NCI-H1436 treated with DMSO at 0.1 percent for 48 hours (cell line): ENCODE measurements around the gene RRN3.
"Not testable (repeated sequence)": the region's sequence is repeated elsewhere in the genome, so short reads cannot be mapped to it uniquely, and the experiment has no call there.

Experiments
- DNase-seq: peaks from one replicate; lab custom pipeline; 2025; lab: John Stamatoyannopoulos, UW

The RRN3 gene

DNA sequence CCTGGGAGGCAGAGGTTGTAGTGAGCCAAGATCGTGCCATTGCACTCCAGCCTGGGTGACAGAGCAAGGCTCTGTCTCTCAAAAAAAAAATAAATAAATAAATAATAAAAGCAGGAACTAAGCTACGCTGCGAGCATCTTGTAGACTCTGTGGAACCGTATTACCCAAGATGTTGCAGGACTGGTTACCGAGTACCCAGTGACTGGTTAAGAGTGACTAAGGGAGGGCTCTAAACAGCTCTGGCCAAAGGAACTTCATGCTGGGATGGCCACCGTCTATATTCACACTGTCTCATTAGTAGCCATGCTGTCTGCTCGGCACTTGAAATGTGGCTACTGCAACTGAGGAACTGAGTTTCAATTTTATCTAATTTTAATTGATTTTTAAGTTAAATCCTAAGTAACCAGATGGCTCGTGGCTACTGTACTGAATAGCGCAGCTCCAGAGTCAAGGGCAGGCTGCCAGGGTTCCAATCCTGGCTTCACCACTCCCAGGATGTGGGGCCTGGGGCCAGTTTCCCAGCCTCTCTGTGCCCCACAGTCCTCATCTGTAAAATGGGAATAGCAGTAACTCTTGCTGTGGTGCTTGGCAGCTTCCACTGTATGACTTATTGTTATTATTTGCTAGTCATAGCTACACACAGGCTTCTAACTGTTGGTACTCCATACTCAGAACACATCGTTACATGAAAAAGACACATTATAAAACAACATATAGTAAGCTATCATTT, 41.2 kb downstream of the RRN3 start:
- DNase-seq, result no peak

GRCh38 chr16:15051387-15051951, 42.6 kb downstream of the RRN3 start:
- no peak for DNase-seq

GRCh38 chr16:15050440-15050839, 43.6 kb downstream of the RRN3 start:
- DNase-seq, result not testable (repeated sequence)

DNA sequence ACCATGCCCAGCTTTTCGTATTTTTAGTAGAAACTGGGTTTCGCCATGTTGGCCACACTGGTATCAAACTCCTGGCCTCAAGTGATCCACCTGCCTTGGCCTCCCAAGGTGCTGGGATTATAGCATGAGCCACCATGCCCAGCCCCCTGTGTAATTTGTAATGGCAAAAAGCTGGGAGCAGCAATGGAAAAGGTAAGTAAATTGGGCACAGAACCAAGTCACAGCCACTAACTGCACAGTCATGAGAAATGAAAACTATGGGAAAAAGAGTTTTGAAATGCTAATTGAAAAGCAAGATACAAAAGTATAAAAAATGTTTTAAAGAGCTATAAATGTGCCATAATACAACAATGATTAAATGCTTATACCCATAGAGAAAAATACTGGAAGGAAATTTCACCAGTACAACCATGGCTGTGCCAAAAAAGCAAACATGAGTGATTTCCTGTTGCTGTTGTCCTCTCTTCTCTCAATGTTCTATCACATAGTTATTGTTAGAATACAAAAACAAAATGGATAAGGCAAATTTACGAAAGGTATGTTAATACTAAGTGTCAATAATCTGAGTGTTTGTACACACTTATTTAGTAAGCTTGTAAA, 44.4 kb downstream of the RRN3 start:
- DNase-seq, result no peak

- DNase-seq, result no peak
Observed at GRCh38 chr16:15046692-15047376, 47.2 kb downstream of the RRN3 start.

DNA sequence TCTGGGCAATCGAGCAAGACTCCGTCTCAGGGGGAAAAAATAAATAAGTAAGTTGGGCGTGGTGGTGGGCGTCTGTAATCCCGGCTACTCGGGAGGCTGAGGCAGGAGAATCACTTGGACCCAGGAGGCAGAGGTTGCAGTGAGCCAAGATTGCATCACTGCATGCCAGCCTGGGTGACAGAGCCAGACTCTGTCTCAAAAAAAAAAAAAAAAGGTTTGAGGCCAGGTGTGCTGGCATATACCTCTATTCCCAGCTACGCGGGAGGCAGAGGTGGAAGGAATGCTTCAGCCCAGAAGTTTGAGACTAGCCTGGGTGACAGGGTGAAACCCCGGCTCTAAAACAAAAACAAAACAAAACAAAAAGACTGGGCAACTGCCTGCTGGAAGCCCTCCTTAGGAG, 48.8 kb downstream of the RRN3 start:
- not testable (repeated sequence) for DNase-seq

DNA sequence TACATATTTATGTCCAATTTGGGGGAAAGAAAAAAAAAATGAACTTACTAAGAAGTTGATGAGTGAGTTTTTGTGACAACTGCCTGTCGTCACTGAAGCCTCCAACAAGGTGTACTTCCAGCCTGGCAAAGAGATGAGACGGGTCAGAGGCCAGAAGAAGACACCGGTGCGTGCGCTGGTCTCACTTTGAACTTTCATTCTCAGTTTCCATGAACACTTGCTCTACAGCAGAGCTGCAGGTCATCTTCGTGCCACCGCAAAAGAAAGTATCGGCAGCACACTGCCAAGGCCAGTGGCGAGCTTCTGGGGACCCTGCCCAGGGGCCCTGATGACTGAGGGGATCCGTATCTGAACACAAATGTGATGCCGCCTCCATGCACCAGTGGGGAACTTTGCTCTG, 49.8 kb downstream of the RRN3 start:
- DNase-seq, result no peak

GRCh38 chr16:15043344-15043743, 50.7 kb downstream of the RRN3 start:
- DNase-seq, result no peak

DNA sequence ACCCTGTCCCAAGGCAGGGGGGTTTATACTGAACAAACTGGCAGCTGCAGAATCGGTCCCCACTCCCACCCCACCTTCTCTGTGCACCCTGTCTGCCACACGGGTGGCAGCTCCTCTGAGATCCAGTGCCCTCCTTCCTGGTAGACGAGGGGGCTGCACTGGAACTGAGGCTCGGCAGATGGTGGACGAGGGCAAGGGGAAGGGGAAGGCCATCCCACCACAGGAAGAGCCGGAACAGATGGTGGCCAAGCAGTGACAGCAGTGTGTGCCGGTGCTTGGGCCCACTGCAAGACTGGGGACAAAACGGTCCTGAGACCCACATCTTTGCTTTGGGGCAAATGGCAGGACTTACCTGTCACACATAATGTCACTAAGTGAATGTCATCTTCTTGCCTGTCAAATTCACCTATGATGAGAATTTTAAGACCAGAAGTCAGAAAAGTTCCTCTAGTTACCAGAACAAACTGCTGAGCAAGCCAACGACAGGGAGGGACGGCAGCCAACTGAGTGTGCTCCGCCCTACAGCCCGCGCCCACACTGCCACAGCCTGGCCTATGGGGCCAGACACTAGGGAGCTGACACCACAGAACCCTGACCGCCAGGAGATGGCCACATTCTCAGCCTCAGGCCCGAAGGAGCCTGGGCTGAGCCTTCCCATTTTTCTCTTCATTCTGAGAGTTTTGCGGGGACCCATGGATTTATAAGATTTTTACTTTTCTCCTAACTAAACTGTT, 52.6 kb downstream of the RRN3 start:
- DNase-seq, result no peak

- no peak for DNase-seq
Observed at GRCh38 chr16:15038689-15039088, 55.4 kb downstream of the RRN3 start.

GRCh38 chr16:15037745-15038144, 56.3 kb downstream of the RRN3 start:
- DNase-seq, result no peak

DNA sequence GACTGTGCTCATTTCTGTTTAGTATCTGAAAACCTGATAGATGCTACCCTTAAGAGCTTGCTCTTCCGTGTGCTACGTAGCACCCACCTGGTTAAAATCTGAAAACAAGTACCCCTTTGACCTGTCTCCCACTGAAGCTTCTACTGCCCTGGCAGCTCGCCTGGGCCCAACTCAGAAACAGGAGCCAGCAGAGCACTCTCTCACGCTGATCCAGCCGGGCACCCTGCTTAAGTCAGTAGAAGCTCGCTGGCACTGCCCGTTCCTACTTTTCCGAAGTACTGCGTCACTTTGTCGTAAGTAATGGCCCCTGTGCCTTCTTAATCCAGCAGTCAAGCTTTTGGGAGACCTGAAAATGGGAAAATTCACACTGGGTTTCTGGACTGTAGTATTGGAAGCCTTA, 57.1 kb downstream of the RRN3 start:
- no peak for DNase-seq

DNA sequence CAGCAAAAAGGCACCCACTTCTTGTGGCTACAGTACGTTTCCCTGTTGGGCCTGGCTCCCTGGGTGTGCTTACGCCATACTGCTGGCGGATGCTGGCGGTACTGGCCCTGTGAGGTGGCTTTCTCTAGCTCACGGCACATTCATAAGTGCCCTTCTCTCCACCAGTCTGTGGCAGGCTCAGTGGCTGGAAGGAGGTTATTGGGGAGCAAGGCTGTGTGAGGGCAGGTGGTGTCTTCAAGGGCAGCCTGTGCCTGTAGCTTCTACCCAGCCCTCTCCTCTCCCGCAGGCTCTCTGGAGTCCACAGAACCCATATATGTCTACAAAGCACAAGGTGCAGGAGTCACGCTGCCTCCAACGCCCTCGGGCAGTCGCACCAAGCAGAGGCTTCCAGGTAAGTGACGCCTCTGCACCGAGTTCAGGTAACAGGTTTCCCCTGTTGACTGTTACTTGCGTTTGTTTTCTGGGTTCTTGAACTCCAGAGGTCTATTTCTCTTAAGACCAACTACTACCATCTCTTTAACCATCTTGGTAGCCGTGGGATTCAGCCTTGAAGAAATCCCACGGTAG, 58.8 kb downstream of the RRN3 start:
- no peak for DNase-seq

GRCh38 chr16:15034266-15035162, 59.6 kb downstream of the RRN3 start:
- DNase-seq, result no peak

DNA sequence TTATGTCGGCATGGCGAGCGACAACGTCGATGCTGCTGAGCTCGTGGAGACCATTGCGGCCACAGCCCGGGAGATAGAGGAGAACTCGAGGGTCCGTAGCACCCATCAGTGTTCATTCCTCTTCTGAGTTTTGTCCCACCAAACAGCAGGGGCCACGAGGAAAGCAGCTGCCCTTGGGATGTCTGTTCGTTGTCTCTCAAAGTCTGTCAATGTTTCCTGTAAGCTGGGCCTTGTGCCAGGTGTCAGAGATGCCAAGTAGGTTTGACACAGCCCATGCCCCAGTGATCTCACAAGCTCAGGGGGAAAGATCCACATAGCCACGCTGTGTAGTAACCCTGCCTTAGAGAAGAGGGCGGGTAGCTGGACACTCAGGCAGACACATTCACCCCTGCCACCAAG, 60.8 kb downstream of the RRN3 start:
- DNase-seq, result no peak

- no peak for DNase-seq
Observed at GRCh38 chr16:15032547-15033308, 61.3 kb downstream of the RRN3 start.

GRCh38 chr16:15031586-15031985, 62.5 kb downstream of the RRN3 start:
- DNase-seq, result no peak

- no peak for DNase-seq
Observed at GRCh38 chr16:15031179-15031578, 62.9 kb downstream of the RRN3 start.

- not testable (repeated sequence) for DNase-seq
Observed at GRCh38 chr16:15029749-15030148, 64.3 kb downstream of the RRN3 start.
